GM12872 (cell line): ENCODE measurements around the gene RNASE7.
A peak's percentile ranks its signal among the peaks of the same experiment; 100 is the strongest.

Source experiments
- CTCF ChIP-seq: IDR thresholded peaks from 3 replicates; pipeline ENCODE4 v1.5.1; 2011; ENCODE audit warnings: low read depth, mild to moderate bottlenecking, low read length, moderate library complexity; ENCODE audit not compliant: insufficient read depth

Gene RNASE7

GRCh38 chr14:21087294-21088091 is 45.3 kb downstream of the RNASE7 start:
- TF ChIP-seq CTCF = no peak

- no peak for TF ChIP-seq CTCF
Measured at GRCh38 chr14:21088687-21089086, 46.5 kb downstream of the RNASE7 start.

- TF ChIP-seq CTCF = no peak
Measured at GRCh38 chr14:21089271-21089670, 47.1 kb downstream of the RNASE7 start.

GRCh38 chr14:21089877-21090193 is 47.7 kb downstream of the RNASE7 start:
- no peak for TF ChIP-seq CTCF

GRCh38 chr14:21090194-21090939 is 48.2 kb downstream of the RNASE7 start:
- TF ChIP-seq CTCF = peak; percentile 48

- no peak for TF ChIP-seq CTCF
Measured at GRCh38 chr14:21090940-21091663, 48.9 kb downstream of the RNASE7 start.

- no peak for TF ChIP-seq CTCF
Measured at GRCh38 chr14:21091821-21092272, 49.7 kb downstream of the RNASE7 start.
